HG02885 (cell line): ENCODE results near the gene NSG2.
"Not testable (repeated sequence)": the region's sequence is repeated elsewhere in the genome, so short reads cannot be mapped to it uniquely, and the experiment has no call there.

Experiments
- ATAC-seq: cut with Tn5 transposase; IDR thresholded peaks from one replicate; pipeline ENCODE4 v1.9.1; 2021; ENCODE audit warnings: mild to moderate bottlenecking; ENCODE audit not compliant: unreplicated experiment, poor library complexity

NSG2 gene

GRCh38 chr5:174097486-174098185 is 52.1 kb downstream of the NSG2 start:
- no peak for ATAC-seq

GRCh38 chr5:174098694-174099093 is 53.2 kb downstream of the NSG2 start:
- no peak for ATAC-seq

GRCh38 chr5:174100490-174100889 is 55.0 kb downstream of the NSG2 start:
- ATAC-seq: no peak

- no peak for ATAC-seq
Observed at GRCh38 chr5:174101195-174101730, 55.8 kb downstream of the NSG2 start.

- not testable (repeated sequence) for ATAC-seq
Observed at GRCh38 chr5:174102574-174102973, 57.1 kb downstream of the NSG2 start.

- ATAC-seq: no peak
Observed at GRCh38 chr5:174106997-174107655, 61.6 kb downstream of the NSG2 start.

GRCh38 chr5:174108745-174109144 is 63.2 kb downstream of the NSG2 start:
- no peak for ATAC-seq

- ATAC-seq: no peak
Observed at GRCh38 chr5:174109698-174110260, 64.3 kb downstream of the NSG2 start.

- no peak for ATAC-seq
Observed at GRCh38 chr5:174110310-174110709, 64.8 kb downstream of the NSG2 start.

- no peak for ATAC-seq
Observed at GRCh38 chr5:174111287-174111973, 65.9 kb downstream of the NSG2 start.

- ATAC-seq: no peak
Observed at GRCh38 chr5:174115226-174115625, 69.7 kb downstream of the NSG2 start.

GRCh38 chr5:174118823-174119467 is 73.4 kb downstream of the NSG2 start:
- ATAC-seq: no peak

- ATAC-seq: no peak
Observed at GRCh38 chr5:174119468-174119881, 74.0 kb downstream of the NSG2 start.

GRCh38 chr5:174120401-174121005 is 75.0 kb downstream of the NSG2 start:
- ATAC-seq: no peak

GRCh38 chr5:174134545-174134944 is 89.0 kb downstream of the NSG2 start:
- ATAC-seq: no peak

- ATAC-seq: no peak
Observed at GRCh38 chr5:174139623-174140022, 94.1 kb downstream of the NSG2 start.

GRCh38 chr5:174140452-174141020 is 95.0 kb downstream of the NSG2 start:
- ATAC-seq: no peak

- no peak for ATAC-seq
Observed at GRCh38 chr5:174141398-174141797, 95.9 kb downstream of the NSG2 start.

- ATAC-seq: no peak
Observed at GRCh38 chr5:174145091-174145490, 99.6 kb downstream of the NSG2 start.

- no peak for ATAC-seq
Observed at GRCh38 chr5:174145821-174146220, 100.3 kb downstream of the NSG2 start.
